ENCODE measurements around the gene IQSEC1. TPM values are rescaled to one million over a fixed set of nuclear protein-coding genes. Genes with fewer than 3 reads are reported as not detected.
A peak's percentile ranks its signal among the peaks of the same experiment; 100 is the strongest.

Gene IQSEC1
- total RNA-seq, 1 donor from 2014 or later, result 27.1 TPM

- H3K36me3 ChIP-seq (ENCODE audit: control insufficient read depth in 3 of 3, insufficient read depth in 3 of 3, low read length in 3 of 3), result no peaks in the 10 kb centered on the region
- H3K27me3 ChIP-seq (ENCODE audit: control insufficient read depth in 3 of 3, insufficient read depth in 3 of 3, low read length in 3 of 3), result peaks cover 27 to 29% (median 29%) of the 10 kb centered on the region in 3 donors
- no peak overlapping the region for H3K27ac ChIP-seq (ENCODE audit: low read depth, low read length)
- H3K4me1 ChIP-seq (ENCODE audit: control insufficient read depth in 3 of 3, insufficient read depth in 3 of 3, low read length in 3 of 3), result peaks cover 31 to 51% (median 45%) of the 10 kb centered on the region in 3 donors
- no peaks in the 10 kb centered on the region for H3K9me3 ChIP-seq (ENCODE audit: control insufficient read depth in 3 of 3, low read length in 3 of 3)
- H3K4me3 ChIP-seq (ENCODE audit: low read length in 3 of 3), result peak overlapping the region in 1 of 3 donors; percentile 24
- peak overlapping the region in 1 of 3 donors; percentile 54 for H3K9ac ChIP-seq (ENCODE audit: low read depth in 1 of 3, low read length in 3 of 3)
Measured at GRCh38 chr3:13078163-13078905, 5.1 kb upstream of the IQSEC1 start.

- H3K36me3 ChIP-seq (ENCODE audit: control insufficient read depth in 3 of 3, insufficient read depth in 3 of 3, low read length in 3 of 3), result no peaks in the 10 kb centered on the region
- peak overlapping the region in 2 of 3 donors; percentile 24 to 58 for H3K4me3 ChIP-seq (ENCODE audit: low read length in 3 of 3)
- peaks cover 27 to 36% (median 33%) of the 10 kb centered on the region in 3 donors for H3K27me3 ChIP-seq (ENCODE audit: control insufficient read depth in 3 of 3, insufficient read depth in 3 of 3, low read length in 3 of 3)
- H3K9ac ChIP-seq (ENCODE audit: low read depth in 1 of 3, low read length in 3 of 3), result peak overlapping the region in 1 of 3 donors; percentile 54
- peaks cover 31 to 54% (median 49%) of the 10 kb centered on the region in 3 donors for H3K4me1 ChIP-seq (ENCODE audit: control insufficient read depth in 3 of 3, insufficient read depth in 3 of 3, low read length in 3 of 3)
- H3K9me3 ChIP-seq (ENCODE audit: control insufficient read depth in 3 of 3, low read length in 3 of 3), result no peaks in the 10 kb centered on the region
- peak overlapping the region; percentile 1 for H3K27ac ChIP-seq (ENCODE audit: low read depth, low read length)
Measured at GRCh38 chr3:13077431-13078162, 4.4 kb upstream of the IQSEC1 start.

- Histone ChIP-seq H3K4me3 (ENCODE audit: low read length in 3 of 3) (no peak overlapping the region), H3K4me1 (ENCODE audit: control insufficient read depth in 3 of 3, insufficient read depth in 3 of 3, low read length in 3 of 3) (peaks cover 32 to 53% (median 49%) of the 10 kb centered on the region in 3 donors), H3K36me3 (ENCODE audit: control insufficient read depth in 3 of 3, insufficient read depth in 3 of 3, low read length in 3 of 3) (no peaks in the 10 kb centered on the region), H3K9ac (ENCODE audit: low read depth in 1 of 3, low read length in 3 of 3) (no peak overlapping the region), H3K9me3 (ENCODE audit: control insufficient read depth in 3 of 3, low read length in 3 of 3) (no peaks in the 10 kb centered on the region), H3K27ac (ENCODE audit: low read depth, low read length) (no peak overlapping the region), H3K27me3 (ENCODE audit: control insufficient read depth in 3 of 3, insufficient read depth in 3 of 3, low read length in 3 of 3) (peaks cover 33 to 40% (median 33%) of the 10 kb centered on the region in 3 donors)
Measured at GRCh38 chr3:13075986-13076654, 2.9 kb upstream of the IQSEC1 start.

- Histone ChIP-seq H3K36me3 (ENCODE audit: control insufficient read depth in 3 of 3, insufficient read depth in 3 of 3, low read length in 3 of 3) (no peaks in the 10 kb centered on the region), H3K9ac (ENCODE audit: low read depth in 1 of 3, low read length in 3 of 3) (no peak overlapping the region), H3K4me1 (ENCODE audit: control insufficient read depth in 3 of 3, insufficient read depth in 3 of 3, low read length in 3 of 3) (peaks cover 32 to 49% (median 46%) of the 10 kb centered on the region in 3 donors), H3K27me3 (ENCODE audit: control insufficient read depth in 3 of 3, insufficient read depth in 3 of 3, low read length in 3 of 3) (peaks cover 33 to 40% (median 33%) of the 10 kb centered on the region in 3 donors), H3K27ac (ENCODE audit: low read depth, low read length) (no peak overlapping the region), H3K4me3 (ENCODE audit: low read length in 3 of 3) (no peak overlapping the region), H3K9me3 (ENCODE audit: control insufficient read depth in 3 of 3, low read length in 3 of 3) (no peaks in the 10 kb centered on the region)
Measured at GRCh38 chr3:13075318-13075717, 2.1 kb upstream of the IQSEC1 start.

- Histone ChIP-seq H3K4me1 (ENCODE audit: control insufficient read depth in 3 of 3, insufficient read depth in 3 of 3, low read length in 3 of 3) (peaks cover 29 to 44% (median 39%) of the 10 kb centered on the region in 3 donors), H3K9ac (ENCODE audit: low read depth in 1 of 3, low read length in 3 of 3) (no peak overlapping the region), H3K9me3 (ENCODE audit: control insufficient read depth in 3 of 3, low read length in 3 of 3) (no peaks in the 10 kb centered on the region)
Measured at GRCh38 chr3:13074006-13074375, 762 bp upstream of the IQSEC1 start.

GRCh38 chr3:13072600-13073325 is 466 bp downstream of the IQSEC1 start:
- H3K36me3 ChIP-seq (ENCODE audit: control insufficient read depth in 3 of 3, insufficient read depth in 3 of 3, low read length in 3 of 3), result no peaks in the 10 kb centered on the region
- H3K9me3 ChIP-seq (ENCODE audit: control insufficient read depth in 3 of 3, low read length in 3 of 3), result no peaks in the 10 kb centered on the region
- H3K4me3 ChIP-seq (ENCODE audit: low read length in 3 of 3), result peak overlapping the region in 1 of 3 donors; percentile 35
- peaks cover 18 to 31% (median 28%) of the 10 kb centered on the region in 3 donors for H3K4me1 ChIP-seq (ENCODE audit: control insufficient read depth in 3 of 3, insufficient read depth in 3 of 3, low read length in 3 of 3)
- H3K27me3 ChIP-seq (ENCODE audit: control insufficient read depth in 3 of 3, insufficient read depth in 3 of 3, low read length in 3 of 3), result peaks cover 33 to 40% (median 33%) of the 10 kb centered on the region in 3 donors
- H3K9ac ChIP-seq (ENCODE audit: low read depth in 1 of 3, low read length in 3 of 3), result peak overlapping the region in 1 of 3 donors; percentile 70
- H3K27ac ChIP-seq (ENCODE audit: low read depth, low read length), result no peak overlapping the region

More at GRCh38 chr3:13074006-13074375, 762 bp upstream of the IQSEC1 start:
- Histone ChIP-seq H3K4me3 (ENCODE audit: low read length in 3 of 3) (no peak overlapping the region), H3K27ac (ENCODE audit: low read depth, low read length) (no peak overlapping the region), H3K36me3 (ENCODE audit: control insufficient read depth in 3 of 3, insufficient read depth in 3 of 3, low read length in 3 of 3) (no peaks in the 10 kb centered on the region), H3K27me3 (ENCODE audit: control insufficient read depth in 3 of 3, insufficient read depth in 3 of 3, low read length in 3 of 3) (peaks cover 33 to 40% (median 33%) of the 10 kb centered on the region in 3 donors)

GRCh38 chr3:13072239-13072599 is 1.0 kb downstream of the IQSEC1 start:
- Histone ChIP-seq H3K9ac (ENCODE audit: low read depth in 1 of 3, low read length in 3 of 3) (peak overlapping the region in 1 of 3 donors; percentile 70), H3K9me3 (ENCODE audit: control insufficient read depth in 3 of 3, low read length in 3 of 3) (no peaks in the 10 kb centered on the region), H3K4me1 (ENCODE audit: control insufficient read depth in 3 of 3, insufficient read depth in 3 of 3, low read length in 3 of 3) (peaks cover 12 to 26% (median 22%) of the 10 kb centered on the region in 3 donors), H3K4me3 (ENCODE audit: low read length in 3 of 3) (peak overlapping the region in 1 of 3 donors; percentile 35), H3K27ac (ENCODE audit: low read depth, low read length) (peak overlapping the region; percentile 13), H3K27me3 (ENCODE audit: control insufficient read depth in 3 of 3, insufficient read depth in 3 of 3, low read length in 3 of 3) (peaks cover 33 to 40% (median 33%) of the 10 kb centered on the region in 3 donors), H3K36me3 (ENCODE audit: control insufficient read depth in 3 of 3, insufficient read depth in 3 of 3, low read length in 3 of 3) (no peaks in the 10 kb centered on the region)

GRCh38 chr3:13071695-13072094 is 1.5 kb downstream of the IQSEC1 start:
- peak overlapping the region; percentile 13 for H3K27ac ChIP-seq (ENCODE audit: low read depth, low read length)
- peaks cover 11 to 24% (median 21%) of the 10 kb centered on the region in 3 donors for H3K4me1 ChIP-seq (ENCODE audit: control insufficient read depth in 3 of 3, insufficient read depth in 3 of 3, low read length in 3 of 3)

GRCh38 chr3:13070391-13071070 is 2.7 kb downstream of the IQSEC1 start:
- H3K4me3 ChIP-seq (ENCODE audit: low read length in 3 of 3), result no peak overlapping the region
- peaks cover 11 to 19% (median 18%) of the 10 kb centered on the region in 3 donors for H3K4me1 ChIP-seq (ENCODE audit: control insufficient read depth in 3 of 3, insufficient read depth in 3 of 3, low read length in 3 of 3)
- H3K27ac ChIP-seq (ENCODE audit: low read depth, low read length), result no peak overlapping the region
- no peaks in the 10 kb centered on the region for H3K36me3 ChIP-seq (ENCODE audit: control insufficient read depth in 3 of 3, insufficient read depth in 3 of 3, low read length in 3 of 3)
- no peak overlapping the region for H3K9ac ChIP-seq (ENCODE audit: low read depth in 1 of 3, low read length in 3 of 3)
- no peaks in the 10 kb centered on the region for H3K9me3 ChIP-seq (ENCODE audit: control insufficient read depth in 3 of 3, low read length in 3 of 3)
- H3K27me3 ChIP-seq (ENCODE audit: control insufficient read depth in 3 of 3, insufficient read depth in 3 of 3, low read length in 3 of 3), result peaks cover 27 to 32% (median 27%) of the 10 kb centered on the region in 3 donors

More at GRCh38 chr3:13071695-13072094, 1.5 kb downstream of the IQSEC1 start:
- H3K4me3 ChIP-seq (ENCODE audit: low read length in 3 of 3), result no peak overlapping the region
- peaks cover 33 to 40% (median 33%) of the 10 kb centered on the region in 3 donors for H3K27me3 ChIP-seq (ENCODE audit: control insufficient read depth in 3 of 3, insufficient read depth in 3 of 3, low read length in 3 of 3)
- H3K9me3 ChIP-seq (ENCODE audit: control insufficient read depth in 3 of 3, low read length in 3 of 3), result no peaks in the 10 kb centered on the region
- peak overlapping the region in 1 of 3 donors; percentile 70 for H3K9ac ChIP-seq (ENCODE audit: low read depth in 1 of 3, low read length in 3 of 3)
- H3K36me3 ChIP-seq (ENCODE audit: control insufficient read depth in 3 of 3, insufficient read depth in 3 of 3, low read length in 3 of 3), result no peaks in the 10 kb centered on the region
